HPDE6-E6E7 (cell line): ENCODE results near the gene INHBC.
"Not testable (repeated sequence)": the region's sequence is repeated elsewhere in the genome, so short reads cannot be mapped to it uniquely, and the experiment has no call there.

Experiments used
- DNase-seq: peaks from one replicate; pipeline ENCODE4 v3.0.0; 2011; ENCODE audit warnings: missing footprints; ENCODE audit errors: extremely low spot score

INHBC gene

GRCh38 chr12:57429473-57430111 lies 5.0 kb upstream of the INHBC start:
- no peak for DNase-seq

GRCh38 chr12:57430112-57430930 lies 4.3 kb upstream of the INHBC start:
- no peak for DNase-seq

- DNase-seq, result peak; percentile 97
Measured at GRCh38 chr12:57430931-57431566, 3.5 kb upstream of the INHBC start, which contains the start of gene R3HDM2. TSS of gene R3HDM2 (minus strand) at chr12:57431043. CDS start at chr12:57310428, 120,615 bp downstream.

GRCh38 chr12:57431654-57432188 lies 2.9 kb upstream of the INHBC start:
- DNase-seq, result no peak

- no peak for DNase-seq
Measured at GRCh38 chr12:57433370-57433769, 1.2 kb upstream of the INHBC start.

GRCh38 chr12:57435293-57435692 lies 709 bp downstream of the INHBC start:
- DNase-seq, result no peak

GRCh38 chr12:57438400-57438799 lies 3.8 kb downstream of the INHBC start:
- no peak for DNase-seq

- no peak for DNase-seq
Measured at GRCh38 chr12:57439762-57440266, 5.2 kb downstream of the INHBC start.

- not testable (repeated sequence) for DNase-seq
Measured at GRCh38 chr12:57441393-57441792, 6.8 kb downstream of the INHBC start.

- DNase-seq, result no peak
Measured at GRCh38 chr12:57441846-57442427, 7.4 kb downstream of the INHBC start.

GRCh38 chr12:57444337-57444736 lies 9.8 kb downstream of the INHBC start:
- not testable (repeated sequence) for DNase-seq

- DNase-seq, result no peak
Measured at GRCh38 chr12:57444744-57445143, 10.2 kb downstream of the INHBC start.

- DNase-seq, result no peak
Measured at GRCh38 chr12:57446292-57446960, 11.8 kb downstream of the INHBC start.

- no peak for DNase-seq
Measured at GRCh38 chr12:57448669-57449068, 14.1 kb downstream of the INHBC start.

- DNase-seq, result no peak
Measured at GRCh38 chr12:57449375-57449774, 14.8 kb downstream of the INHBC start.

GRCh38 chr12:57450057-57450456 lies 15.5 kb downstream of the INHBC start:
- DNase-seq, result no peak

GRCh38 chr12:57451233-57451778 lies 16.7 kb downstream of the INHBC start:
- no peak for DNase-seq

- DNase-seq, result no peak
Measured at GRCh38 chr12:57452181-57452936, 17.8 kb downstream of the INHBC start.

GRCh38 chr12:57452937-57453509 lies 18.4 kb downstream of the INHBC start:
- DNase-seq, result no peak

- no peak for DNase-seq
Measured at GRCh38 chr12:57454213-57454565, 19.6 kb downstream of the INHBC start.
